ENCODE data around the gene PSMD5.

DNA sequence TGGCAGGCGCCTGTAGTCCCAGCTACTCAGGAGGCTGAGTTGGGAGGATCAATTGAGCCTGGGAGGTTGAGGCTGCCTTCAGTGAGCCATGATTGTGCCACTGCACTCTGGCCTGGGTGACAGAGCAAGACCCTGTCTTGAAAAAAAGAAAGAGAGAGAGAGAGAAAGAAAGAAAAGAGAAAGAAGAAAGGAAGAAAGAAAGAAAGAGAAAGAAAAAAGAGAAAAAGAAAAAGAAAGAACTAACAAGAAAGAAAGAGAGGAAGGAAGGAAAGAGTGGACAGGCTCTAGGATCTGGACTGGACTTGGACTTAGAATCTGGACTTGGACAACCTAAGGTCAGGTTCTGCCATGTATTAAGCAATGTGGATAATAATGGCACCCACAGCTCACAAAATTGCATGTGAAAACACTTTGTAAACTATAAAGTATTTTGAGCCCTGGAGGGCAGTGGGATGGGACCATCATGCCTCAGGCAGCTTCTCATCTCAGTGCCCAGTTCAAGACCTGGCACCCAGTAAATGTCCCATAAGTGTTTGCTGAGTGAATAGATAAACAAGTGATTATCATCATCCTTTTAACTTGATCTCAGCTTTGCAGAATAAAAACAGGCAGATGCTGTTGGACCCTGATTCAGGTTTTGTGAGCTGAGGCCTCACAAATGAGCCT is 47.0 kb upstream of the PSMD5 start:
- TF ChIP-seq POLR2AphosphoS5 (IDR thresholded peaks at IDR 0.05; ENCODE audit: low read depth, low read length), result no peak
- no peak for TF ChIP-seq RXRA (IDR thresholded peaks at IDR 0.05; ENCODE audit: borderline replicate concordance, low read depth)
- TF ChIP-seq, protein P1, sequence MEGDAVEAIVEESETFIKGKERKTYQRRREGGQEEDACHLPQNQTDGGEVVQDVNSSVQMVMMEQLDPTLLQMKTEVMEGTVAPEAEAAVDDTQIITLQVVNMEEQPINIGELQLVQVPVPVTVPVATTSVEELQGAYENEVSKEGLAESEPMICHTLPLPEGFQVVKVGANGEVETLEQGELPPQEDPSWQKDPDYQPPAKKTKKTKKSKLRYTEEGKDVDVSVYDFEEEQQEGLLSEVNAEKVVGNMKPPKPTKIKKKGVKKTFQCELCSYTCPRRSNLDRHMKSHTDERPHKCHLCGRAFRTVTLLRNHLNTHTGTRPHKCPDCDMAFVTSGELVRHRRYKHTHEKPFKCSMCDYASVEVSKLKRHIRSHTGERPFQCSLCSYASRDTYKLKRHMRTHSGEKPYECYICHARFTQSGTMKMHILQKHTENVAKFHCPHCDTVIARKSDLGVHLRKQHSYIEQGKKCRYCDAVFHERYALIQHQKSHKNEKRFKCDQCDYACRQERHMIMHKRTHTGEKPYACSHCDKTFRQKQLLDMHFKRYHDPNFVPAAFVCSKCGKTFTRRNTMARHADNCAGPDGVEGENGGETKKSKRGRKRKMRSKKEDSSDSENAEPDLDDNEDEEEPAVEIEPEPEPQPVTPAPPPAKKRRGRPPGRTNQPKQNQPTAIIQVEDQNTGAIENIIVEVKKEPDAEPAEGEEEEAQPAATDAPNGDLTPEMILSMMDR (IDR thresholded peaks at IDR 0.05), result no peak
- TF ChIP-seq FOXM1 (IDR thresholded peaks at IDR 0.05; ENCODE audit: low read depth), result no peak
- TF ChIP-seq SIN3A (IDR thresholded peaks at IDR 0.05; ENCODE audit: borderline replicate concordance, low read depth, low read length), result no peak
- TF ChIP-seq NFIC (IDR thresholded peaks at IDR 0.05; ENCODE audit: borderline replicate concordance), result no peak
- no peak for TF ChIP-seq RCOR1 (IDR thresholded peaks at IDR 0.05; ENCODE audit: low read length)
- TF ChIP-seq, protein P2, sequence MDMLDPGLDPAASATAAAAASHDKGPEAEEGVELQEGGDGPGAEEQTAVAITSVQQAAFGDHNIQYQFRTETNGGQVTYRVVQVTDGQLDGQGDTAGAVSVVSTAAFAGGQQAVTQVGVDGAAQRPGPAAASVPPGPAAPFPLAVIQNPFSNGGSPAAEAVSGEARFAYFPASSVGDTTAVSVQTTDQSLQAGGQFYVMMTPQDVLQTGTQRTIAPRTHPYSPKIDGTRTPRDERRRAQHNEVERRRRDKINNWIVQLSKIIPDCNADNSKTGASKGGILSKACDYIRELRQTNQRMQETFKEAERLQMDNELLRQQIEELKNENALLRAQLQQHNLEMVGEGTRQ (IDR thresholded peaks at IDR 0.05; ENCODE audit: borderline replicate concordance, low read depth, low read length), result no peak
- no peak for TF ChIP-seq ELF1 (IDR thresholded peaks at IDR 0.05)
- TF ChIP-seq, protein P3, sequence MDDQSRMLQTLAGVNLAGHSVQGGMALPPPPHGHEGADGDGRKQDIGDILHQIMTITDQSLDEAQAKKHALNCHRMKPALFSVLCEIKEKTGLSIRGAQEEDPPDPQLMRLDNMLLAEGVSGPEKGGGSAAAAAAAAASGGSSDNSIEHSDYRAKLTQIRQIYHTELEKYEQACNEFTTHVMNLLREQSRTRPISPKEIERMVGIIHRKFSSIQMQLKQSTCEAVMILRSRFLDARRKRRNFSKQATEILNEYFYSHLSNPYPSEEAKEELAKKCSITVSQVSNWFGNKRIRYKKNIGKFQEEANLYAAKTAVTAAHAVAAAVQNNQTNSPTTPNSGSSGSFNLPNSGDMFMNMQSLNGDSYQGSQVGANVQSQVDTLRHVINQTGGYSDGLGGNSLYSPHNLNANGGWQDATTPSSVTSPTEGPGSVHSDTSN (IDR thresholded peaks at IDR 0.05), result no peak
- no peak for TF ChIP-seq TEAD4 (IDR thresholded peaks at IDR 0.05; ENCODE audit: borderline replicate concordance, insufficient read depth)
- no peak for TF ChIP-seq YY1 (IDR thresholded peaks at IDR 0.05; ENCODE audit: low read depth)

All from SK-N-SH (cell line).